Measurements from ENCODE around the gene CDKL2. TPM values are rescaled to one million over a fixed set of nuclear protein-coding genes. Genes with fewer than 3 reads are reported as not detected.
A peak's percentile ranks its signal among the peaks of the same experiment; 100 is the strongest.

CDKL2 gene
- total and polyA plus RNA-seq, 2 donors from 2014 or later = 3.2 to 15.9 TPM

DNA sequence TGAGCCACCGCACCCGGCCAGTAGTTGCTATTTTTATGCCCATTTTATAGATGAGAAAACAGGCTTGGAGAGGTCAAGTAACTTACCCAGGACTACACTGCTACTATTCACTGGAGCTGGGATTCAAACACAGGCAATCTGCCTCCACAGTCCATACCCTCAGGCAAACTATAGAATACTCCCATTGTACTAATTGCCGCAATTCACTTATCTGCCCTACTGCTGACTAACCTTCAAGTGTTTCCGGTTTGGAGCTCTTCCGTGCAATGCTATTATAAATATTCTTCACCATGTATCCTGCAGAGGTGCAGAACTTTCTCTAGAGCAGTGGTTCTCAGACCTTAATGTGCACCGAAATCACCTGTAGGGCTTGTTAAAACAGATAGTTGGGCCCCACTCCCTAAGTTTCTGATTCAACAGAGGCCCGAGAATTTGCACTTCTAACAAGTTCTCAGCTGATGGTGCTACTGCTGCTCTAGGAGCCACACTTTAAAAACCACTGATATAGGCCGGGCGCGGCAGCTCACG is 44.7 kb upstream of the CDKL2 start:
- H3K36me3 ChIP-seq (ENCODE audit: control insufficient read depth in 2 of 3, insufficient read depth in 3 of 3, low read length in 3 of 3) = no peaks in the 10 kb centered on the region
- H3K27me3 ChIP-seq (ENCODE audit: control insufficient read depth, insufficient read depth, low read length) = no peaks in the 10 kb centered on the region
- DNase-seq (no peak), FAIRE-seq (no peak)
- no peak overlapping the region for H3K4me3 ChIP-seq (ENCODE audit: low read length in 3 of 3)
- intact Hi-C loops (cut with DNase I) = no loop called here
- peaks cover 0 to 18% (median 10%) of the 10 kb centered on the region in 3 donors for H3K4me1 ChIP-seq (ENCODE audit: control insufficient read depth in 2 of 3, insufficient read depth in 2 of 3, low read depth in 1 of 3, low read length in 3 of 3)
- TF ChIP-seq, protein P1, sequence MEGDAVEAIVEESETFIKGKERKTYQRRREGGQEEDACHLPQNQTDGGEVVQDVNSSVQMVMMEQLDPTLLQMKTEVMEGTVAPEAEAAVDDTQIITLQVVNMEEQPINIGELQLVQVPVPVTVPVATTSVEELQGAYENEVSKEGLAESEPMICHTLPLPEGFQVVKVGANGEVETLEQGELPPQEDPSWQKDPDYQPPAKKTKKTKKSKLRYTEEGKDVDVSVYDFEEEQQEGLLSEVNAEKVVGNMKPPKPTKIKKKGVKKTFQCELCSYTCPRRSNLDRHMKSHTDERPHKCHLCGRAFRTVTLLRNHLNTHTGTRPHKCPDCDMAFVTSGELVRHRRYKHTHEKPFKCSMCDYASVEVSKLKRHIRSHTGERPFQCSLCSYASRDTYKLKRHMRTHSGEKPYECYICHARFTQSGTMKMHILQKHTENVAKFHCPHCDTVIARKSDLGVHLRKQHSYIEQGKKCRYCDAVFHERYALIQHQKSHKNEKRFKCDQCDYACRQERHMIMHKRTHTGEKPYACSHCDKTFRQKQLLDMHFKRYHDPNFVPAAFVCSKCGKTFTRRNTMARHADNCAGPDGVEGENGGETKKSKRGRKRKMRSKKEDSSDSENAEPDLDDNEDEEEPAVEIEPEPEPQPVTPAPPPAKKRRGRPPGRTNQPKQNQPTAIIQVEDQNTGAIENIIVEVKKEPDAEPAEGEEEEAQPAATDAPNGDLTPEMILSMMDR (IDR thresholded peaks at IDR 0.05; ENCODE audit: borderline replicate concordance, extremely low read depth, insufficient read depth) = no peak
- no peak overlapping the region for H3K9ac ChIP-seq (ENCODE audit: low read length in 3 of 3)
- no peaks in the 10 kb centered on the region for H3K9me3 ChIP-seq (ENCODE audit: control insufficient read depth in 2 of 3, insufficient read depth in 1 of 3, low read length in 3 of 3)
- H3K27ac ChIP-seq (ENCODE audit: low read depth in 2 of 2, low read length in 2 of 2) = no peak overlapping the region

- DNase-seq = peak in 2 of 5 donors; percentile 43 to 44
- Histone ChIP-seq H3K9ac (ENCODE audit: low read length in 3 of 3) (peak overlapping the region; percentile 84 to 95 (median 92)), H3K36me3 (ENCODE audit: control insufficient read depth in 2 of 3, insufficient read depth in 3 of 3, low read length in 3 of 3) (no peaks in the 10 kb centered on the region), H3K4me3 (ENCODE audit: low read length in 3 of 3) (peak overlapping the region; percentile 83 to 94 (median 84)), H3K4me1 (ENCODE audit: control insufficient read depth in 2 of 3, insufficient read depth in 2 of 3, low read depth in 1 of 3, low read length in 3 of 3) (peaks cover 0 to 18% (median 10%) of the 10 kb centered on the region in 3 donors), H3K27me3 (ENCODE audit: control insufficient read depth, insufficient read depth, low read length) (no peaks in the 10 kb centered on the region), H3K27ac (ENCODE audit: low read depth in 2 of 2, low read length in 2 of 2) (peak overlapping the region; percentile 95 to 100), H3K9me3 (ENCODE audit: control insufficient read depth in 2 of 3, insufficient read depth in 1 of 3, low read length in 3 of 3) (no peaks in the 10 kb centered on the region)
- no peak for FAIRE-seq
- intact Hi-C loops (cut with DNase I) = no loop called here
- TF ChIP-seq, protein P1 (IDR thresholded peaks at IDR 0.05; ENCODE audit: borderline replicate concordance, extremely low read depth, insufficient read depth) = no peak
Measured at GRCh38 chr4:75673959-75674328, 43.6 kb upstream of the CDKL2 start.

DNA sequence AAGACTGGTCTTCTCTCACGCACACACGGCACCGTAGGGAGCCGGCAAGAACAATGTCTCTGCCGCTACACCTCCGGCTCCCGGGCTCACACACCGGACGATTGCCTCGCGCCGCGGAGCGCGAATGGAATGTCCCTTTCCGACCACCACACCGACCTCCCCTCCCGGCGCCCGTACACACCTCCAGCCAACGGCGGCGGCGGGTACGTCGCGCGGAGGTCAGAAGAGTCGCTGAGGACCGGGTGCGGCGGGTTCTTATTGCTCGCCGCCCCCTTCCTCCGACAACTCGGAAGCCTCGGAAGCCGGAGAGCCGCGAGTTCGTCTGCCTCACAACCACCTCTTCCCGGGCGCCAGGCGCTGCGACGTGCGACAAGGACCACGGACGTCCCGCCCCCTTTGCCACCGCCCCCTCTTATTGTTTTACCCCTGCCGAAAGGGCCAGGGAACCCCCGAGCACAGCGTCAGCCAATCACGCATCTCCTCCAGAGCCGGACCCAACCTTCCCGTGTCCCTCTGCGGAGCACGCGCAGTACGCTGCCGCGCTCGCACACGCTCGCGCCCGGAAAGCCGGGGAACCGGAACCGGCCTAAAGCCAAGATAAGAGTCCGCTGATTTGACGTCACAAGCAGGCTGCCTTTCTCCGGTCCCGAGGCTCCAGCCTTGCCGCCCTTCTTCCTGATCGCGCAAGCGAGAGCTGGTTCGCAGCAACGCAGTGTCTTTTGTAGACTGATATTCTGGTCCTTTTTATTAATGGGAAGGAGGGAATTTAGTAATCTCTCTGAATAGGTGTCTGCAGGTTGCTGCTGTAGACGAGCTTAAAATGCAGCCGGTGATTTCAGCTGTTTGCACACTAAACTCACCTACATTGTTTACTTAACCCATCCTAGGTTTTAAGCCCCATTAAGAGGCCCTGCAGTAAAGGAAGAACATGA is 43.0 kb upstream of the CDKL2 start, which contains the start of gene G3BP2:
TSS of gene G3BP2 (minus strand) at position 385 of the 932 bp plus-strand sequence. CDS start 11,386 bp downstream, outside the sequence.
- no peaks in the 10 kb centered on the region for H3K9me3 ChIP-seq (ENCODE audit: control insufficient read depth in 2 of 3, insufficient read depth in 1 of 3, low read length in 3 of 3)
- peaks cover 0 to 18% (median 10%) of the 10 kb centered on the region in 3 donors for H3K4me1 ChIP-seq (ENCODE audit: control insufficient read depth in 2 of 3, insufficient read depth in 2 of 3, low read depth in 1 of 3, low read length in 3 of 3)
- no peaks in the 10 kb centered on the region for H3K27me3 ChIP-seq (ENCODE audit: control insufficient read depth, insufficient read depth, low read length)
- FAIRE-seq = peak; percentile 87
- TF ChIP-seq, protein P1 (IDR thresholded peaks at IDR 0.05; ENCODE audit: borderline replicate concordance, extremely low read depth, insufficient read depth) = no peak
- H3K9ac ChIP-seq (ENCODE audit: low read length in 3 of 3) = peak within 1 kb of the TSS; percentile 87 to 97 (median 95)
- no peaks in the 10 kb centered on the region for H3K36me3 ChIP-seq (ENCODE audit: control insufficient read depth in 2 of 3, insufficient read depth in 3 of 3, low read length in 3 of 3)
- peak within 1 kb of the TSS; percentile 95 to 100 for H3K27ac ChIP-seq (ENCODE audit: low read depth in 2 of 2, low read length in 2 of 2)
- intact Hi-C loops (cut with DNase I) = no loop called here
- peak within 1 kb of the TSS; percentile 83 to 94 (median 84) for H3K4me3 ChIP-seq (ENCODE audit: low read length in 3 of 3)
- peak; percentile 99 to 100 (median 99) for DNase-seq
